ENCODE results near the gene SLC22A6.

SLC22A6 gene

GRCh38 chr11:63012839-63013238 is 28.1 kb upstream of the SLC22A6 start:
- Histone ChIP-seq H3K4me1 (ENCODE audit: control insufficient read depth, insufficient read depth, low read length) (no peaks in the 10 kb centered on the region; the same call in 1 of the 2 replicates), H3K36me3 (ENCODE audit: control insufficient read depth in 2 of 2, insufficient read depth in 1 of 2, low read length in 2 of 2) (no peaks in the 10 kb centered on the region), H3K27ac (ENCODE audit: extremely low read depth, low read depth, low read length) (no peak overlapping the region), H3K4me3 (ENCODE audit: low read depth, low read length) (no peak overlapping the region), H3K9me3 (ENCODE audit: control insufficient read depth, insufficient read depth, low read depth, low read length) (no peaks in the 10 kb centered on the region)
- 0 out of 2 replicates have a peak, but pooled peaks have one; percentile 47 for TF ChIP-seq ZNF768 (tag by site-specific recombination; IDR thresholded peaks at IDR 0.05)
- TF ChIP-seq ZNF670 (tag by site-specific recombination; IDR thresholded peaks at IDR 0.05; ENCODE audit: low read depth) = no peak
- CTCF ChIA-PET = interaction anchor here (1.1 to 3.7 kb wide), 3 partner anchors 10 to 107 kb away, joined by 6 to 18 read pairs (median 13); no protein-coding TSS in a partner anchor
- POLR2A ChIA-PET = no interaction called here

GRCh38 chr11:63012430-63012829 is 27.7 kb upstream of the SLC22A6 start:
- Histone ChIP-seq H3K36me3 (ENCODE audit: control insufficient read depth in 2 of 2, insufficient read depth in 1 of 2, low read length in 2 of 2) (no peaks in the 10 kb centered on the region), H3K4me3 (ENCODE audit: low read depth, low read length) (no peak overlapping the region), H3K9me3 (ENCODE audit: control insufficient read depth, insufficient read depth, low read depth, low read length) (no peaks in the 10 kb centered on the region), H3K27ac (ENCODE audit: extremely low read depth, low read depth, low read length) (no peak overlapping the region), H3K4me1 (ENCODE audit: control insufficient read depth, insufficient read depth, low read length) (no peaks in the 10 kb centered on the region; the same call in 1 of the 2 replicates)
- ChIA-PET CTCF (interaction anchor here (1.1 to 3.7 kb wide), 3 partner anchors 10 to 106 kb away, joined by 6 to 18 read pairs (median 13); no protein-coding TSS in a partner anchor), POLR2A (no interaction called here)
- TF ChIP-seq SETDB1 (IDR thresholded peaks at IDR 0.05; ENCODE audit: insufficient read length, low read length) = no peak

GRCh38 chr11:63010934-63011439 is 26.2 kb upstream of the SLC22A6 start:
- no peaks in the 10 kb centered on the region for H3K4me1 ChIP-seq (ENCODE audit: control insufficient read depth, insufficient read depth, low read length)
- POLR2A ChIA-PET = no interaction called here
- CTCF ChIA-PET = interaction anchor here (2.1 to 3.5 kb wide), 3 partner anchors 13 to 105 kb away, joined by 7 to 21 read pairs (median 13); no protein-coding TSS in a partner anchor
- no peaks in the 10 kb centered on the region for H3K36me3 ChIP-seq (ENCODE audit: control insufficient read depth in 2 of 2, insufficient read depth in 1 of 2, low read length in 2 of 2)
- no peak overlapping the region for H3K27ac ChIP-seq (ENCODE audit: extremely low read depth, low read depth, low read length)
- H3K4me3 ChIP-seq (ENCODE audit: low read depth, low read length) = no peak overlapping the region
- H3K9me3 ChIP-seq (ENCODE audit: control insufficient read depth, insufficient read depth, low read depth, low read length) = no peaks in the 10 kb centered on the region
- no peak for TF ChIP-seq PBX3 (CRISPR knock-in tag; IDR thresholded peaks at IDR 0.05)
- no peak for TF ChIP-seq SETDB1 (IDR thresholded peaks at IDR 0.05; ENCODE audit: insufficient read length, low read length)
- no peak for TF ChIP-seq ZNF175 (tag by site-specific recombination; IDR thresholded peaks at IDR 0.05)
- TF ChIP-seq ZNF707 (tag by site-specific recombination; IDR thresholded peaks at IDR 0.05) = no peak
- no peak for TF ChIP-seq ZBTB11 (tag by site-specific recombination; conservative IDR thresholded peaks at IDR 0.05; ENCODE audit: low read depth)
- no peak for TF ChIP-seq OVOL3 (tag by site-specific recombination; IDR thresholded peaks at IDR 0.05)
- TF ChIP-seq AEBP2 (tag by site-specific recombination; IDR thresholded peaks at IDR 0.05; ENCODE audit: borderline replicate concordance) = no peak
- TF ChIP-seq SALL2 (tag by site-specific recombination; IDR thresholded peaks at IDR 0.05; ENCODE audit: borderline replicate concordance) = no peak
- no peak for TF ChIP-seq ZNF114 (tag by site-specific recombination; IDR thresholded peaks at IDR 0.05)
- TF ChIP-seq ZNF571 (tag by site-specific recombination; IDR thresholded peaks at IDR 0.05) = no peak
- TF ChIP-seq ZNF362 (tag by site-specific recombination; IDR thresholded peaks at IDR 0.05) = no peak
- no peak for TF ChIP-seq ZNF335 (tag by site-specific recombination; conservative IDR thresholded peaks at IDR 0.05)
- TF ChIP-seq ZNF350 (tag by site-specific recombination; IDR thresholded peaks at IDR 0.05) = no peak
- no peak for TF ChIP-seq GLIS1 (tag by site-specific recombination; IDR thresholded peaks at IDR 0.05)
- no peak for TF ChIP-seq ZIC2 (tag by site-specific recombination; IDR thresholded peaks at IDR 0.05)
- TF ChIP-seq HIC1 (tag by site-specific recombination; IDR thresholded peaks at IDR 0.05) = no peak
